Hematopoietic multipotent progenitor cell treated with erythropoietin and hydrocortisone succinate and interleukin-3 and kit ligand, for 17 days (in vitro differentiated cells): Measurements from ENCODE around the gene RGS8.

ENCODE experiments used
- DNase-seq: peaks from one replicate; pipeline ENCODE4 v3.0.0-alpha.2; 2015; ENCODE audit warnings: low spot score

RGS8 gene

DNA sequence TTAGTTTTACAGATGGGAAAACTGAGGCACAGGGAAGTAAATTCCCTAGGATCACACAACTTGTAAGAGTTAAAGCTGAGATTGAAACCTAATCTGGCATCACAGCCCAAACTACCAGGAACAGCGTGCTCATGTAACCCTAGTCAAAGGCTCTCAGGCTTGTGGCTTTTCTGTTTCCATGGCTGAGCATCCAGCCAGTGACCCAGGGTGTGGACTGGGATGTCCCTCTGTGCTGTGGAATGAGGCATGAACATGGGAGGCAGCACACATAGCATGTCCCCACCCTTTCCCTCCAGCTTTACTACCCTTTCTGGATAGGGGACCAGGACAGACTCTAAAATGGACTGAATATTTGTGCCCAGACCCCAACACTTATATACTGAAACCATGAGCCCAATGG, 45.1 kb downstream of the RGS8 start:
- DNase-seq, result no peak

DNA sequence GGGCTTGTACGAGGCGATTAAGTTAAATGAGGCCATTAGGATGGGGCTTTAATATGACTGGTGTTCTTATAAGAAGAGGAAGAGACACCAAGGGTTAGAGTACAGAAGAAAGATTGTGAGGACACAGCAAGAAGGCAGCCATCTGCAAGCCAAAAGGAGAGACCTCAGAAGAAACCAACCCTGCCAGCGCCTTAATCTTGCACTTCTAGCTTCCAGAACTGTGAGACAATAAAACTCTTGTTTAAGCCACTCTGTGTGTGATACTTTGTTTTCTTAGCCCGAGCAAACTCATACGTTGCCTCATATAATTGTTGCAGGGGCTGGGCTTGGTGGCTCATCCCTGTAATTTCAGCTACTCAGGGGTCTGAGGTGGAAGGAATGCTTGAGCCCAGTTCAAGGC, 46.6 kb downstream of the RGS8 start:
- DNase-seq, result no peak

DNA sequence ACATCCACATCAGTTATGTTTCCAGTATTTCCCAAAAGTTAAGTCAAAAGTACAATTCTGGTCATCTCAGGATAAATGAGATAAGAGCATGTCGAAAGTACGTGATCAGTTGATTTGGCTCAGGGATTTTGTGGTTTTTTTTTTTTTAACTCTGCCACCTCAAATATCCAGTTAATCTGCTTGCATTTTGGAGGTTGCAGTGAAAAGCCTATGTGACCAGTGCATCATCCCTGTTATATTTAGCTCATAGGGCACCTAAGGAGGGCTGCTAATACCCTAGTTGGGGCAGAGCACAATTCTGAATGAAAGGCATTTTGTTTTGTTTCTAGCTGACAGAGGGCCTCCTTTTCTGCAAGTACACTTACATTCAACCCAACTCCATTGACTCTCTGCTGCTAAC, 48.5 kb downstream of the RGS8 start:
- DNase-seq, result no peak
